Keratinocyte (primary cell): ENCODE results near the gene DBI. TPM values are rescaled to one million over a fixed set of nuclear protein-coding genes. Genes with fewer than 3 reads are reported as not detected.

ENCODE experiments used
- DNase-seq: peaks from one replicate; pipeline ENCODE4 v3.0.0-alpha.2; 2011; ENCODE audit warnings: low read depth, missing footprints, low spot score
- FAIRE-seq: peaks from 2 replicates; lab custom pipeline; 2011; peaks lifted over from hg19 to GRCh38; lab: Jason Lieb, UNC
- H2AFZ ChIP-seq: 2 replicates; pipeline ENCODE4 v1.6.0; 2012; ENCODE audit warnings: low read length, control low read depth, inconsistent platforms; ENCODE audit not compliant: control insufficient read depth
- H3K27ac ChIP-seq: 2 replicates; pipeline ENCODE4 v1.5.1; 2011; ENCODE audit warnings: low read length; ENCODE audit not compliant: control insufficient read depth, insufficient read depth
- H3K27me3 ChIP-seq: 3 replicates; pipeline ENCODE4 v1.6.0; 2011; ENCODE audit warnings: low read length; ENCODE audit not compliant: control insufficient read depth, insufficient read depth; ENCODE audit errors: extremely low read depth
- H3K36me3 ChIP-seq, 2 experiments: 2 replicates in 1 of 2; 3 replicates in 1 of 2; pipeline ENCODE4 v1.5.1; 2011; ENCODE audit warnings: low read length in 2 of 2, mild to moderate bottlenecking in 1 of 2; ENCODE audit not compliant: control insufficient read depth in 2 of 2, insufficient read depth in 2 of 2; ENCODE audit errors: extremely low read depth in 1 of 2
- H3K4me1 ChIP-seq: 3 replicates; pipeline ENCODE4 v1.5.1; 2011; ENCODE audit warnings: low read length; ENCODE audit not compliant: control insufficient read depth, insufficient read depth; ENCODE audit errors: extremely low read depth
- H3K4me2 ChIP-seq: 3 replicates; pipeline ENCODE4 v1.6.0; 2011; ENCODE audit warnings: low read depth, low read length; ENCODE audit not compliant: control insufficient read depth, insufficient read depth; ENCODE audit errors: extremely low read depth
- H3K4me3 ChIP-seq, 3 experiments: fragments of 200-600 bp in 1 of 3; sonication (generic) in 1 of 3; 2 replicates in 2 of 3; 3 replicates in 1 of 3; pipeline ENCODE4 v1.5.1; 2011 to 2016; ENCODE audit warnings: low read length in 3 of 3, mild to moderate bottlenecking in 3 of 3, control low read depth in 2 of 3, inconsistent platforms in 1 of 3, low read depth in 1 of 3, mixed read lengths in 1 of 3, mixed run types in 1 of 3, moderate library complexity in 1 of 3; ENCODE audit not compliant: control insufficient read depth in 2 of 3, insufficient read depth in 2 of 3; ENCODE audit errors: extremely low read depth in 1 of 3
- H3K79me2 ChIP-seq: 2 replicates; pipeline ENCODE4 v1.6.0; 2012; ENCODE audit warnings: low read length; ENCODE audit not compliant: control insufficient read depth, insufficient read depth
- H3K9ac ChIP-seq: 3 replicates; pipeline ENCODE4 v1.6.0; 2011; ENCODE audit warnings: low read length; ENCODE audit not compliant: control insufficient read depth, insufficient read depth; ENCODE audit errors: extremely low read depth
- H3K9me1 ChIP-seq: 3 replicates; pipeline ENCODE4 v1.6.0; 2011; ENCODE audit warnings: low read length; ENCODE audit not compliant: control insufficient read depth, insufficient read depth; ENCODE audit errors: extremely low read depth
- H3K9me3 ChIP-seq: 2 replicates; pipeline ENCODE4 v1.5.1; 2012; ENCODE audit warnings: low read depth, low read length; ENCODE audit not compliant: control insufficient read depth
- H4K20me1 ChIP-seq: 3 replicates; pipeline ENCODE4 v1.6.0; 2011; ENCODE audit warnings: low read length; ENCODE audit not compliant: control insufficient read depth, insufficient read depth; ENCODE audit errors: extremely low read depth
- EZH2 ChIP-seq: IDR thresholded peaks from one replicate; pipeline ENCODE4 v1.6.1; 2012; ENCODE audit warnings: inconsistent platforms, mild to moderate bottlenecking, low read length, moderate library complexity
- dilution Hi-C: fragments of 300-500 bp; cut with MboI; formaldehyde crosslinking; loops from one replicate; pipeline ENCODE4 v1.7.0; 2020; ENCODE audit warnings: low sequenced_read_pairs; ENCODE audit not compliant: extremely low pct_ligation_motif_present
- polyA plus RNA-seq, 5 experiments: library from polyadenylated mRNA; depleted of rRNA in 3 of 5; stranded (reverse) in 3 of 5; stranded (forward) in 1 of 5; unstranded in 1 of 5; fragments of >200 nt; gene quantifications; 1 replicate in 1 of 5; 2 replicates in 3 of 5; 3 replicates in 1 of 5; pipeline versions ENCODE4 v1.2.1 to v1.2.3, GENCODE V29; 2011 to 2012; ENCODE audit warnings: missing spikeins in 2 of 5, low read depth in 1 of 5, low replicate concordance in 1 of 5
- TF ChIP-seq, protein P1 (sequence below), 3 experiments: IDR thresholded peaks in 1 of 3; conservative IDR thresholded peaks in 1 of 3; optimal IDR thresholded peaks in 1 of 3; 2 replicates in 2 of 3; 3 replicates in 1 of 3; pipeline versions ENCODE3 to v1.5.1; 2011; ENCODE audit warnings: low read length in 3 of 3, mild to moderate bottlenecking in 3 of 3, moderate library complexity in 2 of 3, control low read depth in 1 of 3, inconsistent platforms in 1 of 3; ENCODE audit not compliant: insufficient read depth in 2 of 3; ENCODE audit errors: extremely low read depth in 1 of 3

The DBI gene
- polyA plus RNA-seq, 1 donor (not counting 4 experiments of a cell fraction or from before 2014, with no cell fraction given): 590 TPM

DNA sequence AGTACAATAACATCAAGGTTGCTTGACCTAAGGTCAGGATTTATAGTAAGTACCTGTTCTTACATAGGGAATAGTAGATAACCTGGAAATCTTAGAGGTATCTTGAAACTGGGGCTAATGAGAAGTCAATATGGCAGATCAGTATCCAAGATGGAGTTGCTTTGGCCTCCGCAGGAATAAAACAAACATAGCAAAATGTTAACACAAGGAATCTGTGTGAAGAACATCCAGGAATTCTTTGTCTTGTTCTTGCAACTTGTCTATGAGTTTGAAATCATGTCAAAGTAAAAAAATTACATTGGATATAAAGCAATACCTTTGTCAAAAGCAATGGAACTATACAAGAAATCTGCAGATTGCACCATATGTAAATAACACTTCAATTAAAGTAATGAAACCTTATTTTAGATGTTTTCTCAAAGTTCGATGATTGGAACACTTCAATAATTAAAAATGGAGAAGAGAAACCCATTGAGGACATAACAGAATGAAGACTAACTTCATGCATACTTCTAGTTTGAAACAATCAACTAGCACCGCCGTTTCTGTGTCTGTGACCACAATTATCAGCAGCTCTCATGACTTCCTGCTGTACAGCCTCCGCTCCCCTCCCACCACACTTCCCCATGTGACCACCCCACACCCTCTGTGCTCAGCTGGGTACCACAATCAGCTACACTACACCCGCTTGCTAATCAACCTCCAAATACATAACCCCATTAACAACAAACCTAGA is 27.8 kb upstream of the DBI start:
- no peaks in the 10 kb centered on the region for H3K79me2 ChIP-seq
- H2AFZ ChIP-seq: no peak overlapping the region
- no peak overlapping the region for H3K4me2 ChIP-seq
- no peaks in the 10 kb centered on the region for H4K20me1 ChIP-seq
- H3K9me1 ChIP-seq: no peaks in the 10 kb centered on the region
- no peaks in the 10 kb centered on the region for H3K27me3 ChIP-seq
- H3K4me1 ChIP-seq: no peaks in the 10 kb centered on the region
- H3K27ac ChIP-seq: no peak overlapping the region
- H3K4me3 ChIP-seq: no peak overlapping the region
- no peak for TF ChIP-seq EZH2
- TF ChIP-seq, protein P1, sequence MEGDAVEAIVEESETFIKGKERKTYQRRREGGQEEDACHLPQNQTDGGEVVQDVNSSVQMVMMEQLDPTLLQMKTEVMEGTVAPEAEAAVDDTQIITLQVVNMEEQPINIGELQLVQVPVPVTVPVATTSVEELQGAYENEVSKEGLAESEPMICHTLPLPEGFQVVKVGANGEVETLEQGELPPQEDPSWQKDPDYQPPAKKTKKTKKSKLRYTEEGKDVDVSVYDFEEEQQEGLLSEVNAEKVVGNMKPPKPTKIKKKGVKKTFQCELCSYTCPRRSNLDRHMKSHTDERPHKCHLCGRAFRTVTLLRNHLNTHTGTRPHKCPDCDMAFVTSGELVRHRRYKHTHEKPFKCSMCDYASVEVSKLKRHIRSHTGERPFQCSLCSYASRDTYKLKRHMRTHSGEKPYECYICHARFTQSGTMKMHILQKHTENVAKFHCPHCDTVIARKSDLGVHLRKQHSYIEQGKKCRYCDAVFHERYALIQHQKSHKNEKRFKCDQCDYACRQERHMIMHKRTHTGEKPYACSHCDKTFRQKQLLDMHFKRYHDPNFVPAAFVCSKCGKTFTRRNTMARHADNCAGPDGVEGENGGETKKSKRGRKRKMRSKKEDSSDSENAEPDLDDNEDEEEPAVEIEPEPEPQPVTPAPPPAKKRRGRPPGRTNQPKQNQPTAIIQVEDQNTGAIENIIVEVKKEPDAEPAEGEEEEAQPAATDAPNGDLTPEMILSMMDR (optimal IDR thresholded peaks at IDR 0.05 in 1 of 3, IDR thresholded peaks at IDR 0.05 in 1 of 3, conservative IDR thresholded peaks at IDR 0.05 in 1 of 3; ENCODE audit: extremely low read depth in 1 of 3, insufficient read depth in 2 of 3, low read length in 3 of 3): no peak
- no peaks in the 10 kb centered on the region for H3K9me3 ChIP-seq
- H3K36me3 ChIP-seq: no peaks in the 10 kb centered on the region
- H3K9ac ChIP-seq: no peak overlapping the region
- DNase-seq (no peak), FAIRE-seq (no peak)
- dilution Hi-C loops: no loop called here

- Histone ChIP-seq H3K4me2 (no peak overlapping the region), H4K20me1 (no peaks in the 10 kb centered on the region), H3K36me3 (no peaks in the 10 kb centered on the region), H3K4me1 (no peaks in the 10 kb centered on the region), H3K27ac (no peak overlapping the region), H3K9me1 (no peaks in the 10 kb centered on the region), H3K79me2 (no peaks in the 10 kb centered on the region), H3K27me3 (no peaks in the 10 kb centered on the region), H3K9me3 (no peaks in the 10 kb centered on the region), H3K4me3 (no peak overlapping the region), H3K9ac (no peak overlapping the region), H2AFZ (no peak overlapping the region)
- dilution Hi-C loops: no loop called here
- DNase-seq (no peak), FAIRE-seq (no peak)
- TF ChIP-seq, protein P1 (optimal IDR thresholded peaks at IDR 0.05 in 1 of 3, IDR thresholded peaks at IDR 0.05 in 1 of 3, conservative IDR thresholded peaks at IDR 0.05 in 1 of 3; ENCODE audit: extremely low read depth in 1 of 3, insufficient read depth in 2 of 3, low read length in 3 of 3): no peak
- TF ChIP-seq EZH2: no peak
Observed at GRCh38 chr2:119339562-119339923, 27.2 kb upstream of the DBI start.
